IPS-11a (cell line): Measurements from ENCODE around the gene ABCB9.

Experiments used
- H3K4me3 ChIP-seq: one replicate; pipeline ENCODE4 v1.5.1; 2013; ENCODE audit warnings: low read depth, low read length, control low read depth

The ABCB9 gene

GRCh38 chr12:122982477-122982815, 16.2 kb upstream of the ABCB9 start:
- H3K4me3 ChIP-seq, result no peak overlapping the region

- H3K4me3 ChIP-seq, result peak overlapping the region; percentile 85
Observed at GRCh38 chr12:122981587-122982476, 15.6 kb upstream of the ABCB9 start.

- H3K4me3 ChIP-seq, result peak overlapping the region; percentile 85
Observed at GRCh38 chr12:122981036-122981471, 14.8 kb upstream of the ABCB9 start.

GRCh38 chr12:122980183-122981035, 14.1 kb upstream of the ABCB9 start, which contains the start of gene ARL6IP4:
Gene ARL6IP4 (plus strand): TSS chr12:122980681. CDS start chr12:122981140, 459 bp downstream.
- peak within 1 kb of the TSS; percentile 85 for H3K4me3 ChIP-seq

GRCh38 chr12:122979908-122980182, 13.6 kb upstream of the ABCB9 start:
- H3K4me3 ChIP-seq, result peak overlapping the region; percentile 85

GRCh38 chr12:122979001-122979907, 13.0 kb upstream of the ABCB9 start:
- peak overlapping the region; percentile 85 for H3K4me3 ChIP-seq

- H3K4me3 ChIP-seq, result no peak overlapping the region
Observed at GRCh38 chr12:122978507-122978955, 12.3 kb upstream of the ABCB9 start.

GRCh38 chr12:122977655-122978392, 11.6 kb upstream of the ABCB9 start:
- H3K4me3 ChIP-seq, result no peak overlapping the region

GRCh38 chr12:122977153-122977552, 10.9 kb upstream of the ABCB9 start:
- H3K4me3 ChIP-seq, result no peak overlapping the region

GRCh38 chr12:122976648-122976975, 10.3 kb upstream of the ABCB9 start:
- H3K4me3 ChIP-seq, result no peak overlapping the region

GRCh38 chr12:122975790-122976647, 9.8 kb upstream of the ABCB9 start:
- peak overlapping the region; percentile 98 for H3K4me3 ChIP-seq

- H3K4me3 ChIP-seq, result peak within 1 kb of the TSS; percentile 98
Observed at GRCh38 chr12:122974892-122975789, 8.9 kb upstream of the ABCB9 start, which contains the start of gene OGFOD2. Gene OGFOD2 (plus strand): TSS chr12:122975244. CDS start chr12:122975252, 8 bp downstream.

- H3K4me3 ChIP-seq, result peak overlapping the region; percentile 98
Observed at GRCh38 chr12:122974274-122974891, 8.1 kb upstream of the ABCB9 start.

- no peak overlapping the region for H3K4me3 ChIP-seq
Observed at GRCh38 chr12:122969676-122970075, 3.4 kb upstream of the ABCB9 start.

GRCh38 chr12:122968104-122968503, 1.8 kb upstream of the ABCB9 start:
- H3K4me3 ChIP-seq, result no peak overlapping the region

GRCh38 chr12:122966743-122967550, 684 bp upstream of the ABCB9 start:
- no peak overlapping the region for H3K4me3 ChIP-seq

- H3K4me3 ChIP-seq, result no peak overlapping the region
Observed at GRCh38 chr12:122965321-122965751, 927 bp downstream of the ABCB9 start.
